ENCODE data around the gene ABCC8.

- no peak for TF ChIP-seq MEF2D (tag; conservative IDR thresholded peaks at IDR 0.05; ENCODE audit: low read depth)
- TF ChIP-seq JUN (IDR thresholded peaks at IDR 0.05; ENCODE audit: borderline replicate concordance, low read depth, low read length) = no peak
- TF ChIP-seq JUN (CRISPR knock-in tag; IDR thresholded peaks at IDR 0.05; ENCODE audit: borderline replicate concordance) = no peak
- no peak for TF ChIP-seq PHTF2 (CRISPR knock-in tag; IDR thresholded peaks at IDR 0.05)
- TF ChIP-seq POLR2AphosphoS5 (IDR thresholded peaks at IDR 0.05; ENCODE audit: control insufficient read depth, insufficient read depth, low read depth, low read length) = no peak
- TF ChIP-seq ZBTB7A (IDR thresholded peaks at IDR 0.05; ENCODE audit: borderline replicate concordance, control insufficient read depth, low read depth, low read length) = no peak
- TF ChIP-seq CHD2 (IDR thresholded peaks at IDR 0.05; ENCODE audit: low read depth, low read length) = no peak
- TF ChIP-seq FOXK1 (CRISPR knock-in tag; IDR thresholded peaks at IDR 0.05; ENCODE audit: borderline replicate concordance) = no peak
- no peak for TF ChIP-seq ZBTB1 (CRISPR knock-in tag; IDR thresholded peaks at IDR 0.05; ENCODE audit: borderline replicate concordance, low read depth)
- no peak for TF ChIP-seq MED1 (CRISPR knock-in tag; IDR thresholded peaks at IDR 0.05; ENCODE audit: borderline replicate concordance)
- no peak for TF ChIP-seq ZNF644 (tag; IDR thresholded peaks at IDR 0.05; ENCODE audit: low read depth)
Observed at GRCh38 chr11:17488563-17488962, 11.9 kb upstream of the ABCC8 start.
